BLaER1 treated with 17β-estradiol and CSF1 and Interleukin-3, amounts not matched to agents 10 nM and 100 nM (cell line): Measurements from ENCODE around the gene OR52B6.
A peak's percentile ranks its signal among the peaks of the same experiment; 100 is the strongest.

Experiments used
- H3K27ac ChIP-seq, 11 experiments: shearing (Covaris generic); formaldehyde crosslinking; 2 replicates each; pipeline ENCODE4 v1.8.1; 2022
- H3K27me3 ChIP-seq, 11 experiments: shearing (Covaris generic); formaldehyde crosslinking; 2 replicates each; pipeline ENCODE4 v1.8.1; 2022
- H3K36me3 ChIP-seq, 11 experiments: shearing (Covaris generic); formaldehyde crosslinking; 2 replicates each; pipeline ENCODE4 v1.8.1; 2022
- H3K4me1 ChIP-seq, 10 experiments: shearing (Covaris generic); formaldehyde crosslinking; 2 replicates each; pipeline ENCODE4 v1.8.1; 2022
- H3K4me2 ChIP-seq, 11 experiments: shearing (Covaris generic); formaldehyde crosslinking; 2 replicates each; pipeline ENCODE4 v1.8.1; 2022
- H3K4me3 ChIP-seq, 10 experiments: shearing (Covaris generic); formaldehyde crosslinking; 2 replicates each; pipeline ENCODE4 v1.8.1; 2022
- H3K9ac ChIP-seq, 11 experiments: shearing (Covaris generic); formaldehyde crosslinking; 2 replicates each; pipeline ENCODE4 v1.8.1; 2022
- H3K9me3 ChIP-seq, 11 experiments: shearing (Covaris generic); formaldehyde crosslinking; replicated peaks in 1 of 11; 2 replicates each; pipeline ENCODE4 v1.8.1; 2022
- H4K20me1 ChIP-seq, 11 experiments: shearing (Covaris generic); formaldehyde crosslinking; 2 replicates each; pipeline ENCODE4 v1.8.1; 2022
- Cebpa-rat ChIP-seq, 11 experiments: shearing (Covaris generic); IDR thresholded peaks; 2 replicates each; pipeline ENCODE4 v1.8.1; 2022

Gene OR52B6

DNA sequence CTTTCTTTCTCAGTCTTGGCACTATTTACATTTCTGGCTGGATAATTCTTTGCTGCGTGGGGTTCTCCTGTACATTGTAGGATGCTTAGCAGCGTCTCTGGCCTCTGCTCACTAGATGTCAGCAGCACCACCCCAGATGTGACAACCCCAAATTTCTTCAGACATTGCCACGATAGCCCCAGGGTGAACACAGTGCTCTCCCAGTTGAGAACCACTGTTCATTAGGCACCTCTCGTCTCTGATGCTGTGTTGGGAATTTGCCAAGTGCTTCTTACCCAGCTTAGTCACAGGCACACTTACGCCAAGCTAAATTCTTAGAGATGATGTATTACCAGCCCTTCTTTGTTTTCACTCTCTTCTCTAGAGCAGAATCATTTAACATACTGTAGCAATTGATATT lies 25.2 kb downstream of the OR52B6 start:
- no peak for TF ChIP-seq Cebpa-rat (IDR thresholded peaks at IDR 0.05)
- H3K4me2 ChIP-seq = no peak overlapping the region

GRCh38 chr11:5608808-5609207 lies 28.1 kb downstream of the OR52B6 start:
- H3K27me3 ChIP-seq = no peaks in the 10 kb centered on the region
- H3K36me3 ChIP-seq = peaks cover 6 to 51% (median 42%) of the 10 kb centered on the region in 11 experiments; a peak in 18 of 22 replicates
- H3K9ac ChIP-seq = no peak overlapping the region
- no peaks in the 10 kb centered on the region for H4K20me1 ChIP-seq
- no peak overlapping the region for H3K27ac ChIP-seq
- no peaks in the 10 kb centered on the region for H3K9me3 ChIP-seq
- TF ChIP-seq Cebpa-rat (IDR thresholded peaks at IDR 0.05) = no peak
- H3K4me2 ChIP-seq = no peak overlapping the region
- no peak overlapping the region for H3K4me3 ChIP-seq
- peaks cover 8 to 13% (median 10%) of the 10 kb centered on the region in 10 experiments; a peak in 19 of 20 replicates for H3K4me1 ChIP-seq

More for the DNA sequence above, 25.2 kb downstream of the OR52B6 start:
- Histone ChIP-seq H3K4me1 (peaks cover 8 to 22% (median 16%) of the 10 kb centered on the region in 10 experiments; a peak in 19 of 20 replicates), H3K4me3 (no peak overlapping the region), H3K27ac (no peak overlapping the region), H3K36me3 (peaks cover 6 to 44% (median 35%) of the 10 kb centered on the region in 11 experiments; a peak in 17 of 22 replicates), H3K9me3 (no peaks in the 10 kb centered on the region), H3K9ac (no peak overlapping the region), H3K27me3 (no peaks in the 10 kb centered on the region), H4K20me1 (no peaks in the 10 kb centered on the region; a peak in 1 of 22 replicates)

GRCh38 chr11:5610446-5610845 lies 29.8 kb downstream of the OR52B6 start:
- peaks cover 0 to 46% (median 31%) of the 10 kb centered on the region in 11 experiments; a peak in 18 of 22 replicates for H3K36me3 ChIP-seq

GRCh38 chr11:5611627-5612026 lies 30.9 kb downstream of the OR52B6 start:
- H3K4me2 ChIP-seq = no peak overlapping the region
- no peak overlapping the region for H3K27ac ChIP-seq
- H3K9me3 ChIP-seq = no peaks in the 10 kb centered on the region
- TF ChIP-seq Cebpa-rat (IDR thresholded peaks at IDR 0.05) = no peak
- H4K20me1 ChIP-seq = no peaks in the 10 kb centered on the region
- peaks cover 6 to 12% (median 9%) of the 10 kb centered on the region in 10 experiments; a peak in 15 of 20 replicates for H3K4me1 ChIP-seq
- H3K4me3 ChIP-seq = no peak overlapping the region
- H3K36me3 ChIP-seq = peaks cover 0 to 37% (median 23%) of the 10 kb centered on the region in 11 experiments; a peak in 16 of 22 replicates
- H3K9ac ChIP-seq = no peak overlapping the region
- no peaks in the 10 kb centered on the region for H3K27me3 ChIP-seq

More at GRCh38 chr11:5610446-5610845, 29.8 kb downstream of the OR52B6 start:
- Histone ChIP-seq H3K4me1 (peaks cover 6 to 12% (median 9%) of the 10 kb centered on the region in 10 experiments; a peak in 15 of 20 replicates), H3K9me3 (no peaks in the 10 kb centered on the region), H4K20me1 (no peaks in the 10 kb centered on the region), H3K4me2 (peak overlapping the region in 10 of 11 experiments; percentile 7 to 58 (median 28); a peak in 12 of 22 replicates), H3K27me3 (no peaks in the 10 kb centered on the region), H3K9ac (no peak overlapping the region), H3K27ac (peak overlapping the region in 1 of 11 experiments; percentile 0; a peak in 1 of 22 replicates), H3K4me3 (no peak overlapping the region)
- TF ChIP-seq Cebpa-rat (IDR thresholded peaks at IDR 0.05) = no peak

GRCh38 chr11:5618807-5619206 lies 38.1 kb downstream of the OR52B6 start:
- Histone ChIP-seq H3K9me3 (no peaks in the 10 kb centered on the region), H3K4me3 (no peak overlapping the region), H3K36me3 (no peaks in the 10 kb centered on the region), H3K27ac (no peak overlapping the region), H3K4me1 (peaks cover 0 to 2% (median under 1%) of the 10 kb centered on the region in 10 experiments; a peak in 7 of 20 replicates), H3K4me2 (no peak overlapping the region), H3K9ac (no peak overlapping the region), H3K27me3 (no peaks in the 10 kb centered on the region), H4K20me1 (no peaks in the 10 kb centered on the region)
- TF ChIP-seq Cebpa-rat (IDR thresholded peaks at IDR 0.05) = no peak

DNA sequence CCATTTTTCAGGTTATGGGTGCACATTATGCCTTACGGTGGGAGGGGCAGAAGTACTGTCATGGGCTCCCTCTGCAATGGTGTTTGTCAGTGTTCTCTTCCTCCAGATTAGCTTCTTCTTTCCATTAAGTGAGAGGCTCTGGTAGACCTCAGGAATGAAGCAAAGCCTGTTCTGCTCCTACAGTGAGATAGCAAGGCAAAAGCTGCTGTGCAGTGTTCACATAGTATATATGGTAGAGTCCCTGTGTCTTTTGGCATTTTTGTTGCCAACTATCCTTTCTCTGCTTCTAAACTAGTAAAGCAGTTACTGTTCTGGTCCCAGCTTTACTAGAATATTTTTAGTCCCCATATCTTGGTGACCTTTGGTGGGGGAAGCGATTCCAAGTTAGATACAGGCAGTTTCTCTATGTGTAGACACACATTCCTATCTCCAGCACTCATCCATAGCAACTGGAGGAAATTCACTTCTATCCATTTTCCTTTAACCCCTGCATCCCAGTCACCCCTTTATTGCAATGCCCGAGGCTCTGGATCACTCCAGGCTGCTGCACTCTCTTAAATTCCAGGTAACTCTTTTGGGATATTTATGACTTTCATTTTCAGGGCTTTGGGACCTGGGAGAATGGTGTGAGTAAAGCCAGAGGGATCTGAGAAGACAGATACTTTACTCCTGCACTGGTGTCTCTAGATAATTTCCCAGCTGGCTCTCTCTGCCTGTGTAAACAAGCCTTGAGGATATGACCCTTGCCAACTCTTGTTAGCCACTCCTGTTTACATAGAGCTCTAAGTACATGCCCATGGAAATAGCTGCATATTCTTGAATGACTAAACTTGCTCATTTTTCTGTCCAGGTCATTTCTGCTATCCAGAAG lies 40.2 kb downstream of the OR52B6 start:
- H3K36me3 ChIP-seq = no peaks in the 10 kb centered on the region
- H3K9me3 ChIP-seq = no peaks in the 10 kb centered on the region
- no peak overlapping the region for H3K27ac ChIP-seq
- no peak overlapping the region for H3K4me3 ChIP-seq
- H3K4me1 ChIP-seq = peaks cover 12 to 18% (median 16%) of the 10 kb centered on the region in 10 experiments
- no peaks in the 10 kb centered on the region for H4K20me1 ChIP-seq
- H3K27me3 ChIP-seq = no peaks in the 10 kb centered on the region
- no peak overlapping the region for H3K4me2 ChIP-seq
- no peak overlapping the region for H3K9ac ChIP-seq
- no peak for TF ChIP-seq Cebpa-rat (IDR thresholded peaks at IDR 0.05)

DNA sequence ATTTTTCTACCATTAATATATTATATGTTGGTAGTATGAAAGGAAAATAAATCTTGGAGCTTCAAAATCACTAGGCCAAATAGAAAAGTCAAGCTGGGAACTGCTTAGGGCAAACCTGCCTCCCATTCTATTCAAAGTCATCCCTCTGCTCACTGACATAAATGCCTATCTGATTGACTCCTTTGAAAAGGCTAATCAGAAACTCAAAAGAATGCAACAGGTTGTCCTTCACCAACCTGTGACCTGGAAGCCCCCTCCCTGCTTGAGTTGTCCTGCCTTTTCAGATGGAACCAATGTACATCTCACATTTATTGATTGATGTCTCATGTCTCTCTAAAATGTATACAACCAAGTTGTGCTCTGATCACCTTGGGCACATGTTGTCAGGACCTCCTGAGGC lies 40.9 kb downstream of the OR52B6 start:
- no peak overlapping the region for H3K4me2 ChIP-seq

DNA sequence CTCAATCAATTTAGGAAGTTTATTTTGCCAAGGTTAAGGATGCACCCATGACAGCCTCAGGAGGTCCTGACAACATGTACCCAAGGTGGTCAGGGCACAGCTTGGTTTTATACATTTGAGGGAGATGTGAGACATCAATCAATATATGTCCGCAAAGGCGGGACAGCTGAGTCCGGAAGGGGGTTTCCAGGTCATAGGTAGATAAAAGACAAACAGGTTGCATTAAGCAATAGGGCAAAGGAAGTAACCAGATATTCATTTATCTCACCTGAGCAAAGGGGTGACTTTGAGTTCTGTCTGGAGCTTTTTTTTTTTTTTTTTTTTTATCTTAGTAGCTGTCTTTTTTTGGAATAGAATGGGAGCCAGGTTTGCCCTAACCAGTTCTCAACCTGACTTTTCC lies 42.1 kb downstream of the OR52B6 start:
- no peak overlapping the region for H3K9ac ChIP-seq
- 0 out of 22 replicates have a peak, but pooled peaks cover 0 to 1% (median 0%) of the 10 kb centered on the region in 11 experiments for H3K9me3 ChIP-seq
- 0 out of 22 replicates have a peak, but pooled peaks cover 0 to 4% (median 0%) of the 10 kb centered on the region in 11 experiments for H3K36me3 ChIP-seq
- H3K4me2 ChIP-seq = no peak overlapping the region
- no peaks in the 10 kb centered on the region for H3K27me3 ChIP-seq
- H4K20me1 ChIP-seq = no peaks in the 10 kb centered on the region
- no peak overlapping the region for H3K27ac ChIP-seq
- H3K4me1 ChIP-seq = peaks cover 18 to 23% (median 19%) of the 10 kb centered on the region in 10 experiments
- no peak overlapping the region for H3K4me3 ChIP-seq
- no peak for TF ChIP-seq Cebpa-rat (IDR thresholded peaks at IDR 0.05)

More for the DNA sequence above, 40.9 kb downstream of the OR52B6 start:
- Histone ChIP-seq H4K20me1 (no peaks in the 10 kb centered on the region), H3K4me1 (peaks cover 18 to 22% (median 19%) of the 10 kb centered on the region in 10 experiments), H3K9ac (no peak overlapping the region), H3K27ac (no peak overlapping the region), H3K9me3 (no peaks in the 10 kb centered on the region), H3K27me3 (no peaks in the 10 kb centered on the region), H3K4me3 (no peak overlapping the region), H3K36me3 (0 out of 22 replicates have a peak, but pooled peaks cover 0 to 2% (median 0%) of the 10 kb centered on the region in 11 experiments)
- TF ChIP-seq Cebpa-rat (IDR thresholded peaks at IDR 0.05) = no peak
